ENCODE data around the gene CPTP. TPM values are rescaled to one million over a fixed set of nuclear protein-coding genes. Genes with fewer than 3 reads are reported as not detected.

The CPTP gene
- total and polyA plus RNA-seq, 2 of the 13 experiments (the other 11 are each of a cell fraction or from before 2014, with no cell fraction given), result 5.5 to 9.3 TPM

DNA sequence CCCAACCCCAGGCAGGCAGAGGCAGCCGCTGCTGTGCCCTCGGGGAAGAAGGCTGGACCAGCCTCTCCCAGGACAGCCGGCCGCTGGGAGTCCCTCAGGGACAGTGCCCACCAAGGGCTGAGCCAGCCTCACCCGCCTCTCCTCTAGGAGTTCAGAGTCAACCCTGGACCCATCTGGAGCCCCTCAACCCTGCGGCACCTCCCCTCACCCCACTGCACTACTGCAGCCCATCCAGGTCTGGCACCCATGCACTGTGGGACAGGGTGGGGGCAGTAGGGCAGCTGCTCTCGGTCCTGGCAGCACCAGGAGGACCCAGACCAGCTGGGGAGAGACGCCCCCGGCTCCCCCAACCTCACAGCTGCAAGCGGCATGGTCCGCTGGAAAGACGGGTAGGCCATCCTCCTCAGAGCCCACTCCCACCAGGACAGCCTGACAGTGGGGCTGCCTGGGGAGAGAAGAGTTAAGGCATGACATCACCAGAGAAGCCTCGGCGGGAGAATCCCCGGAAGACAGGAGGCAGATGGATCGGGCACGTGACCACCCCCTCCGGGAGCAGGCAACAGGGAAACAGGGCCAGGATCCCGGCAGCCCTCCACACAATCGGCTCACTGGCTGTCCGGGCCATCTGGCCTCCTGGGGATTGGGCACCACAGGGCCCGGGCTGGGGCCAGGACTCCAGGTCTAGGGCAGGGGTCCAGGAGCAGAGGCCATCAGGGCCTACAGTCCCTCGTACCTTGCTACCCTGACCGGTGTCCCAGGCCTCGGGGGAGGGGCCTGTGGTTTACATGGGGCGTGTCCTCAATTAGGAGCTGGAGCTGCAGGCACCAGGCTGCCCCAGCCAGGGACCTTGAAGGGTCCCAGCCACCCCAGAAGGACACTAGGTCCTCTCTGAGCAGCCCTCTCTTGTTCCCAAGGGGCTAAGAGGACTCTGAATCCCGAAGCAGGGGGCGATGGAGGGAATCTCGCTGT is 20.0 kb upstream of the CPTP start (continued):
- TF ChIP-seq AGO1 (IDR thresholded peaks at IDR 0.05; ENCODE audit: low read depth, low read length, poor library complexity, severe bottlenecking), result no peak
- TF ChIP-seq NFIB (CRISPR knock-in tag; IDR thresholded peaks at IDR 0.05; ENCODE audit: borderline replicate concordance), result no peak
- TF ChIP-seq ZBTB1 (CRISPR knock-in tag; IDR thresholded peaks at IDR 0.05; ENCODE audit: borderline replicate concordance), result no peak
- peak; percentile 63 for TF ChIP-seq AGO2 (optimal IDR thresholded peaks at IDR 0.05; ENCODE audit: low read depth, low read length)
- TF ChIP-seq ZNF629 (CRISPR knock-in tag; conservative IDR thresholded peaks at IDR 0.05), result no peak
- TF ChIP-seq, protein P1, sequence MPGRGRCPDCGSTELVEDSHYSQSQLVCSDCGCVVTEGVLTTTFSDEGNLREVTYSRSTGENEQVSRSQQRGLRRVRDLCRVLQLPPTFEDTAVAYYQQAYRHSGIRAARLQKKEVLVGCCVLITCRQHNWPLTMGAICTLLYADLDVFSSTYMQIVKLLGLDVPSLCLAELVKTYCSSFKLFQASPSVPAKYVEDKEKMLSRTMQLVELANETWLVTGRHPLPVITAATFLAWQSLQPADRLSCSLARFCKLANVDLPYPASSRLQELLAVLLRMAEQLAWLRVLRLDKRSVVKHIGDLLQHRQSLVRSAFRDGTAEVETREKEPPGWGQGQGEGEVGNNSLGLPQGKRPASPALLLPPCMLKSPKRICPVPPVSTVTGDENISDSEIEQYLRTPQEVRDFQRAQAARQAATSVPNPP (CRISPR knock-in tag; IDR thresholded peaks at IDR 0.05), result peak; percentile 36; the same call in 1 of the 2 replicates
- TF ChIP-seq SIN3A (IDR thresholded peaks at IDR 0.05; ENCODE audit: borderline replicate concordance, low read depth, low read length), result no peak
- no peak for TF ChIP-seq ZBTB25 (CRISPR knock-in tag; IDR thresholded peaks at IDR 0.05)
- TF ChIP-seq ZNF230 (CRISPR knock-in tag; IDR thresholded peaks at IDR 0.05), result no peak
- TF ChIP-seq ZNF674 (CRISPR knock-in tag; IDR thresholded peaks at IDR 0.05; ENCODE audit: low read depth), result no peak
- TF ChIP-seq GTF3A (CRISPR knock-in tag; conservative IDR thresholded peaks at IDR 0.05), result no peak
- no peak for TF ChIP-seq CC2D1A (CRISPR knock-in tag; IDR thresholded peaks at IDR 0.05)
- no peak for TF ChIP-seq HOXA5 (CRISPR knock-in tag; IDR thresholded peaks at IDR 0.05)
- no peak for TF ChIP-seq RAD21 (CRISPR knock-in tag; IDR thresholded peaks at IDR 0.05)
- no peak for TF ChIP-seq ZFP36L1 (CRISPR knock-in tag; IDR thresholded peaks at IDR 0.05)
- TF ChIP-seq ZNF143 (CRISPR knock-in tag; IDR thresholded peaks at IDR 0.05), result no peak
- TF ChIP-seq, protein P2, sequence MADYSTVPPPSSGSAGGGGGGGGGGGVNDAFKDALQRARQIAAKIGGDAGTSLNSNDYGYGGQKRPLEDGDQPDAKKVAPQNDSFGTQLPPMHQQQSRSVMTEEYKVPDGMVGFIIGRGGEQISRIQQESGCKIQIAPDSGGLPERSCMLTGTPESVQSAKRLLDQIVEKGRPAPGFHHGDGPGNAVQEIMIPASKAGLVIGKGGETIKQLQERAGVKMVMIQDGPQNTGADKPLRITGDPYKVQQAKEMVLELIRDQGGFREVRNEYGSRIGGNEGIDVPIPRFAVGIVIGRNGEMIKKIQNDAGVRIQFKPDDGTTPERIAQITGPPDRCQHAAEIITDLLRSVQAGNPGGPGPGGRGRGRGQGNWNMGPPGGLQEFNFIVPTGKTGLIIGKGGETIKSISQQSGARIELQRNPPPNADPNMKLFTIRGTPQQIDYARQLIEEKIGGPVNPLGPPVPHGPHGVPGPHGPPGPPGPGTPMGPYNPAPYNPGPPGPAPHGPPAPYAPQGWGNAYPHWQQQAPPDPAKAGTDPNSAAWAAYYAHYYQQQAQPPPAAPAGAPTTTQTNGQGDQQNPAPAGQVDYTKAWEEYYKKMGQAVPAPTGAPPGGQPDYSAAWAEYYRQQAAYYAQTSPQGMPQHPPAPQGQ (CRISPR knock-in tag; IDR thresholded peaks at IDR 0.05; ENCODE audit: borderline replicate concordance), result no peak
- no peak for TF ChIP-seq KLF9 (CRISPR knock-in tag; IDR thresholded peaks at IDR 0.05; ENCODE audit: low read depth)
- no peak for TF ChIP-seq NBN (conservative IDR thresholded peaks at IDR 0.05)
- TF ChIP-seq, protein P3, sequence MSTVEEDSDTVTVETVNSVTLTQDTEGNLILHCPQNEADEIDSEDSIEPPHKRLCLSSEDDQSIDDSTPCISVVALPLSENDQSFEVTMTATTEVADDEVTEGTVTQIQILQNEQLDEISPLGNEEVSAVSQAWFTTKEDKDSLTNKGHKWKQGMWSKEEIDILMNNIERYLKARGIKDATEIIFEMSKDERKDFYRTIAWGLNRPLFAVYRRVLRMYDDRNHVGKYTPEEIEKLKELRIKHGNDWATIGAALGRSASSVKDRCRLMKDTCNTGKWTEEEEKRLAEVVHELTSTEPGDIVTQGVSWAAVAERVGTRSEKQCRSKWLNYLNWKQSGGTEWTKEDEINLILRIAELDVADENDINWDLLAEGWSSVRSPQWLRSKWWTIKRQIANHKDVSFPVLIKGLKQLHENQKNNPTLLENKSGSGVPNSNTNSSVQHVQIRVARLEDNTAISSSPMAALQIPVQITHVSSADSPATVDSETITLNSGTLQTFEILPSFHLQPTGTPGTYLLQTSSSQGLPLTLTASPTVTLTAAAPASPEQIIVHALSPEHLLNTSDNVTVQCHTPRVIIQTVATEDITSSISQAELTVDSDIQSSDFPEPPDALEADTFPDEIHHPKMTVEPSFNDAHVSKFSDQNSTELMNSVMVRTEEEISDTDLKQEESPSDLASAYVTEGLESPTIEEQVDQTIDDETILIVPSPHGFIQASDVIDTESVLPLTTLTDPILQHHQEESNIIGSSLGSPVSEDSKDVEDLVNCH (CRISPR knock-in tag; IDR thresholded peaks at IDR 0.05), result no peak
- TF ChIP-seq SP1 (IDR thresholded peaks at IDR 0.05), result no peak
- TF ChIP-seq SP1 (CRISPR knock-in tag; IDR thresholded peaks at IDR 0.05), result peak; percentile 16; the same call in 1 of the 2 replicates
- TF ChIP-seq TRIM24 (CRISPR knock-in tag; IDR thresholded peaks at IDR 0.05), result no peak
